HG02840 (cell line): ENCODE measurements around the gene GNG8.
"Not testable (repeated sequence)": the region's sequence is repeated elsewhere in the genome, so short reads cannot be mapped to it uniquely, and the experiment has no call there.

Source experiments
- ATAC-seq: cut with Tn5 transposase; IDR thresholded peaks from one replicate; pipeline ENCODE4 v1.9.1; 2021; ENCODE audit warnings: mild to moderate bottlenecking, moderate library complexity, moderate number of reproducible peaks; ENCODE audit not compliant: unreplicated experiment, low FRiP score

Gene GNG8

DNA sequence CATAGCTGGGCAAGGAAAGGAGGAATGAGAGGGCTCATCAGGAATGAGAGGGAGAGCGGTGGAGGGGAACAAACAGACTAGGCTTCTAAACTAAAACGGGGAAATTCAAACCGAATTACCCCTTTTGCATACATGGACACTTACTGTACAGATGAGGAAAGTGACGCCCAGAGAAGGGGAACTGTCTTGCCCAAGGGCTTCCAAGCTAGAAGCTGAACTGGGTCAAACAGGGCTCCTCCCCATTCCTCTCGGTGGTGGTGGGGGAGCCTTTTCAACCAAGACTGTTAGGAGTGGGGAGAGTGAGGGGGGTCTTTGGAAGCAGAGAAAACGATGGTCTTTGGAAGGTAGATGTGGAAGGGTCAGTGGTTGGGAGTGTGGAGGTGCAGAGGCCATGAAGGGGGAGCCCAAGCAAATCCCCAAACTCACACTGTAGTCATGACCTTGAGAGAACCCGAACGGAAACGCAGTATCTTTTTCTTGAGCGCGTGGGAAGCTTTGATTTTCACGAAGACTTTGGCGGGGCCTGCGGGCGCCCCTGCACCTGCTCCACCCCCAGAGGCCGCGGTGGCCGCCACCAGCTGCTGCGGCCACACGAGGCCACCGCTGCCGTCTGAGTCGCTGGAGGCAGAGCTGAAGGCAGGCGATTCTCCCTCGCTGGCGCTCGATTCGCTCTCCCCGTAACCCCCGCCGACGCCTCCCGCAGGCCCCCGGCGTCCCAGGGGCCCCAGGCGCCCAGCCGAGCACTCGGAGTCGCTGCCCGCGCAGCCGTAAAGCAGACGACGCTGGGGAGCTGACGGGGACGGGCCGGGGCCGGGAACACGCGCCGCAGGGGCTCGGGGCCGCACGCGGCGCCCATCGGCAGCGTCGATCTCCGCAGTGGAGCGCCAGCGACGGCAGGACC lies 12.3 kb upstream of the GNG8 start:
- ATAC-seq: no peak

DNA sequence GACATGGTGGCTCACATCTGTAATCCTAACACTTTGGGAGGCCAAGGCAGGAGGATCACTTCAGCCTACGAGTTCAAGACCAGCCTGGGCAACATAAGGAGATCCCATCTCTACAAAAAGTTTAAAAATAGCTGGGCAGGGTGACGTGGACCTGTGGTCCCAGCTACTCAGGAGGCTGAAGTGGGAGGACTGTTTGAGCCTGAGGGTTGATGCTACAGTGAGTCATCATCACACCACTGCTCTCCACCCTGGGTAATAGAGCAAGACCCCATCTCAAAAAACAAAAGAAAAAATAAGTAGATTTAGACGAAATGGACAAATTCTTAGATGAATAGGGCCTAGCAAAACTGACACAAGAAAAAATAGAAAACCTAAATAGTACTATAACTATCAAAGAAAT lies 10.4 kb upstream of the GNG8 start:
- ATAC-seq: no peak

DNA sequence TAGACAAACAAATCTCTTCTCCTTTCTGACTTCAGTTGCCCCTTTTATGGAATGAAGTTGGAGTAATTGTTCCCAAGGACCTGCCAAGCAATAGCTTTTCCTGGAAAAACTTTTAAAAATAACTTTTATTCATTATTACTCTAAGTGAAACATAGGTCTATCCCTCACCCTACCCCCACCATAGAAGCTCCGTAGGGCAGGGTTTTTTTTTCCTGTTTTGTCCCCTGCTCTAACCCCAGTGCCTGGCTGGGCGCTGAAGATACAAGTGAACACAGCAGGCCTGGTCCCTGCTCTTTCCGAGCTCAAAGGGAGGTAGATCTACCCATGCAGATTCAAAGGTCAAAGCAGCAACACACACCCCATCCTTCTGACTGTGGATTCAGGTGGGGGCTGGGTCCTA lies 8.7 kb upstream of the GNG8 start:
- ATAC-seq: no peak

DNA sequence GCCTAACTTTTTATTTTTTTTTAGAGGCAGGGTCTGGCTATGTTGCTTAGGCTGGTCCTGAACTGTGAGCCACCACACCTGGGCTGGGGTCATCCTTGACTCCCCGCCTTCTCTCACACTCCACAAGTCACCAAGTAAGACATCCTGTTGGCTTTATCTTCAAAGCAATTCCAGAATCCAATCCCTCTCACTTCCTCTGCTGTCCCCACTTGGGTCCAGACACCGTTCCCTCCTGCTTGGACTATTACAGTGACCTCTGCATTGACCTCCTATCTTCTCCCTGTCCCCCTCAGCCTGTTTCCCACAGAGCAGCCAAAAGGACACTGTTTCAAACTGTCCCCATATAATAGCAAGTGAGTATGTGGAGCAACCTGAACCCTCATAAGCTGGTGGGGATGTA lies 4.7 kb upstream of the GNG8 start:
- no peak for ATAC-seq

DNA sequence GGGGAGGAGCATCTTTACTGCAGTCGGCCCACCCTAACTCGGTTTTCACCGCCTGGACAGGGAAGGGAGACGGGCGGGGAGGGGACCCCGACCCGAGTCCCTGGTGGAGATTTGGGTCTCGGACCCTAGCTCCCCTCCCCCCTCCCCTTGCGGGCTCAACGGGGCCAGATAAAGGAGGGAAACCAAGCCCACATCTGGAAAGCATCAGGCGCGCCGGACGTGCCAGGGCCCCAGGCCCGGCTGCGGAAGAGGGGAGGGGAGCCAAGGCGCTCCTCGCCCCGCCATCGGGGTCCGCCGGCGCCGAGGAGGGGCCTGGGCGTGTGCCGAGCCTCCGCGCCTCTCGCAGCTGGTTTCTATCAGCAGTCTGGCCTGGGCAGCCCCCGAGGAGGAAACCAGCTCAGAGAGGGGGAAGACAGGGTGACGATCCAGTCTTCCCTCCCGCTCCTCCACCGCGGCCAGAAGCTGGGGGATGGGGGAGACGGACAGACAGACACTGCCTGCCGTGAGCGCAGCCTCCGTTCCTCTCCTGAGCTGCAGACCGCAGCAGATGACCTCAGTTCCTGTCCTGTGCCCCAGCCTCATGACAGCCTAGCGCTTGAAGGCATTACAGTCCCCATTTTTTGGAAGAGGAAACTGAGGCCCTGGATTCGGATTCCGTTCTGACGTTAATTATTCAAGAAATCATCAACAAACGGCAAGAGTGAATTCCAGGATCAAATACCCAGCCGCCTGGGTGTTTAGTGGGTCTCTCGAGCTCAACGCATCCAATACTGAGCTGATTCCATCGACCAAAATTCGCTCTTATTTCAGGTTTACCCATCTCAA lies 3.6 kb upstream of the GNG8 start:
- no peak for ATAC-seq

DNA sequence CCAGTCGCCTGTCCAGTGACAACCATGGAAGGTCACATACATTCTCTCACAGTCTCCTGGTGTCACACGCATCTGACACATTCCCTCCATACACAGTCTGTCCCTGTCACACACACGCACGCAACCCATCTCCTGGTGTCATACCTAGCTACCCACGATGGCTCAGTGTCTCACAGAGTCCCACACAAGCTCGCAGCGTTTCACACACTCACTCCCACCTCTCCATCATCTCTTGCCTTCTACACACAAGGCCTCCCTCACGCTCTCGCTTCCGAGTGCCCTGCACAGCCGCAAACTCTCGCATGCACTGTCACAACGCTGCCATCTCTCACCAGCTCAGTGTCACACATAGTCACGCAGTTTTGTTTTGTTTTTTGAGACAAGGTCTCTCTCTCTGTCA lies 1.2 kb upstream of the GNG8 start:
- ATAC-seq: no peak

DNA sequence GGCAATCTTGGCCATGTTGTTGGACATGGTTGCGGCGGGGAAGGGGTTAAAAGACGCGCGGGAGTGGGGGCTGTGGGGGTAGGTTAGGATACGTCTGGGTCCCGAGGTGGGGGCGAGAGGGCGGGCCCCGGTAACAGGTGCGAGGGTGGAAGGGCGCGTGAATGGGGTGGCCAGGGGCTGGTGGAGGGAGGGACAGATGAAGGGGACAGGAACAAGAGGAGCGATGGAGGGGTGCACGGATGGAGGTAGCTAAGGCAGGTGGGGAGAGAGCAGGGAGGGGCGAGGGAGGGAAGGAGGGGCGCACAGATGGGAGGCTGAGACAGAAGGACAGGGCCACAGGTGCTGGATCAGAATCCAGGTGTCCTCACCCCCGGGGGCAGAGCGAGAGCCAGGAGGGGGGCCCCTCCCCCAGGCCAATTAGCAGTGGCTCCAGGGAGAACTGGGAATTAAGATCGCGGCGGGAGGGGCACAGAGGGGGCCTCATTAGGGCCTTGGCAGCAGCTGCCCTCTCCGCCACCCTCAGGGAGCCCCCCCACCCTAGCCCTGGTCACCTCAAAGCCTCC lies 1.3 kb downstream of the GNG8 start:
- no peak for ATAC-seq

DNA sequence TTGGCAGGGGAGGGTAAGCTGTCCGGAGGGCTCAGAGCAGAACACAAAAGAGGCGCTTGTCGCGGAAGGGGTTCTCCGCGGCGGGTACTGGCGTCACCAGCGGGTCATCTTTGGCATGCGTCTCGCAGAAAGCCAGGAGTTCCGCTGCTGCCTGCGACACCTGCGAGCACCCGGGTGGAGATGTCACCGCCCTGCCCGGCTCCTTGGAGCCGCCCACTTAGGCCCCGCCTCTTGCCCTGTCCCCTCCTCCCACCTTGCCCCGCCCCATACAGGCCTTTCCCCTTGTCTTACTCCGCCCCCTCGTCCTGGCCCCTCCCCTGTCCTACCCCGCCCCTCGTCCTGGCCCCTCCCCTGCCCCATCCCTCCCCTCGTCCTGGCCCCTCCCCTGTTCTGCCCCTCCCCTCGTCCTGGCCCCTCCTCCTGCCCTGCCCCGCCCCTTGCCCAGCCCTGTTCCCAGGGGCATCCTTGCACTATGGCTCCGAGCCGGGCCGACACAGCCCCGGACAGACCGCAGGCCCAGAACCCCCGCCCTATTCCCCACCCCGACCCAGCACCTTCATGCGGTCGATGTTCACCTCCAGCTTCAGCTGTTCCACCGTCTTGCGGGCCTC lies 1.9 kb downstream of the GNG8 start:
- ATAC-seq: no peak

DNA sequence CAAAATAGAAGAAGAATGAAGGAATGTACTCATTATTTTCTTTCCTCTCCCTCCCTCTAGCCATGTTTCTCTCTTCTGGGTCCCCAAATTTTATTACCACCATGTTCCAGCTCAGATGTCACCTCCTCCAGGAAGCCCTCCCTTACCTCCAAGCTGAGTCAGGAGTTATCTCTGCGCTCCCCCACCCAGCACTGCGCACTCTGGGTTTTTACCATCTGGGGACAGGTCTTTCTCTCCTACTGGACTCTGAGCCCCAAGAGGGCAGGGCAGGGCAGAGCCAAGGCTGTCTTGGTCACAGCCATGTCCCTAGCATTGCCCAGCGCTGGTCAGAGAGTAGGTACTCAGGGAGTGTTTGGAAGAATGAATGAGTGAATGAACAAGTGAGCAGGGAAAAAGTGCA lies 2.9 kb downstream of the GNG8 start:
- no peak for ATAC-seq

DNA sequence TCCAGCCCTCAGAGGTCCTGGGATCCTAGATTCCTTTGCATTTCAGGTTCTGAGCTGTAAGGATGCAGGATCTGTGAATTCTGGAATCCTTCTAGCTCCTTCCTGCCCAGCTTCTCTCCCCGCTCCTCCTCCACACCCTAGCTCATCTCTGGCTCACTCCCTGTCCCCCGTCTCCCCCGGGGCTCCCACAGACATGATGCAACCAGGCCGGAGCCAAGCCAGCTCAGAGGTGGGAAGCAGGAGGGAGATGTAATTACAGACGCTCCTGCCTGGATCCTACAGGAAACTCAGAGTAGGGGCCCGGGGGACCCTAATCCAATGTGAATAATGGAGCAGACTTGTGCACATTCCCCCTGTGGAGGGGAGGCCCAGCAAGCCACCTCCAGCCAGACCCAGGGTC lies 4.5 kb downstream of the GNG8 start:
- ATAC-seq: no peak

DNA sequence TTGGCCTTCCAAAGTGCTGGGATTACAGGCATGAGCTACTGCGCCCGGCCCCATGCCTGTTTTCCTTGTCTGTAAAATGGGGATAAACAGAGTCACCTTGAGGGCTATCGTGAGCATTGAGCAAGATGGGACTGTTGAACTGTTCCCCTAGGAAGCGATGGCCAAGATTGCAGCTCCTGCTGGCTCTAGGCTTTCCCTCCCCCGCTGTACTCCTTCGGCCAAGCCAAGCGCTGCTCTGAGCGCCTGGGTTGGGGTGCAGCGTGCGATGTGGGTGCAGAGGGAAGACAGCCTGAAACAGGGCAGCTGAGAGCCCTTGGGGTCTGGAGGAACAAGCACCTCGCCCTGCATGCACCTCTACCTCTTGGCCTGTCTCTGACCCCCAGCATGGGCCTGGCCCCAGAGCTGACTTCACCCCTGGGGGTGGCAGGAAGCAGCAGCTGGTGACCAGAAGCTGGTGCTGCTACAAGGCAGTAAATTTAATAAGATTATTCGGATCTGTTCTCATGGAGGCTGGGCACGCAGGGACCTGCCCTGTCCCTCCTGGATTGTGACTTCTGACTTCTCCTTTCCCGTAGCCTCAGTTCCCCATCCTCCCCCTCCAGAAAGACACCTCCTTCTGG lies 5.3 kb downstream of the GNG8 start:
- ATAC-seq: no peak

DNA sequence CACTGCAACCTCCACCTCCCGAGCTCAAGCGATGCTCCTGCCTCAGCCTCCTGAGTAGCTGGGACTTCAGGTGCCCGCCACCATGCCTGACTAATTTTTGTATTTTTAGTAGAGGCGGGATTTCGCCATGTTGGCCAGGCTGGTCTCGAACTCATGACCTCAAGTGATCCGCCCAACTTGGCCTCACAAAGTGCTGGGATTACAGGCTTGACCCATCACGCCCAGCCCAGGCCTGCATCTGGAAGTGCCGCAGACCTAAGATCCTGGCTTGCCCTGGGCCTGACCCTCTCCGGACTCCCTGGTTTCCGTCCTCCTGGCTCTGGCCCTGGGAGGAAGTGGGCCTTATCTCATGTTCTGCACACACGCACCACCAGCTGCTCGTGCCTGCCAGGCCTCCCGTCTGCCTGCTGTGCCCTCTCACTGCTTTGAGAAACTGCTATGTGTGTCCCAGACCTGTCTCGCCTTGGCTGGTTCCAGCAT lies 6.4 kb downstream of the GNG8 start:
- no peak for ATAC-seq

DNA sequence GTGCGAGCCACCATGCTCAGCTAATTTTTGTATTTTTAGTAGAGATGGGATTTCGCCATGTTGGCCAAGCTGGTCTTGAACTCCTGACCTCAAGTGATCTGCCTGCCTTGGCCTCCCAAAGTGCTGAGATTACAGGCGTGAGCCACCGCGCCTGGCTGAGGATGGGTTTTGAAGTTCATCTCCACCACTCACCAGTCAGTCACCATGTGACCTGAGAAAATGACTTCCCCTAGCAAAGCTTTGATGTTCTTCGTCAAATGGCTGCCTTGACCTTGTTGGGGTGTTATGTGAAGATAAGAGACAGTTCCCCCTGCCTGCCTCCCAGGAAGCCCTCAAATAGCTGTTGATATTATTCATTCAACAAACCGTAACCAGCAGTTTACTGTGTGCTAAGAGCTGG lies 7.0 kb downstream of the GNG8 start:
- not testable (repeated sequence) for ATAC-seq

DNA sequence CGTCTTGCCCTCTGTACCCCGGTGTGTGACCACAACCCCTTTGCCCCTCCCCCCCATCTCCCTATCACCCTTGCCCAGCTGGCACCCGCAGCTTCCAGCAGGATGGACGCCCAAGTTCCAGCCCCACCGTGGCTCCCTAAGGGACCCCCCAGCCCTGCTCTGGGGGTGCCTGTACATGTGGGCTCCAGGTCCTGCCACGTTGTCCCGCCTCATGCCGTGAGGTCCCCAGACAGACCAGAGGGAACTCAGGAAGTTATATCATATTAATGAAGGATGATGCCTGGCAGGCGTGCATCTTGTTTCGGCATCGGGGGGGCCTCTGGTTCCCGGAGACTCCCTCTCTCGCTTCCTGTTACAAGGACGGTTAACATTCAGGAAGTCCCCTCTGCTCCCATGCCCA lies 9.6 kb downstream of the GNG8 start:
- no peak for ATAC-seq

DNA sequence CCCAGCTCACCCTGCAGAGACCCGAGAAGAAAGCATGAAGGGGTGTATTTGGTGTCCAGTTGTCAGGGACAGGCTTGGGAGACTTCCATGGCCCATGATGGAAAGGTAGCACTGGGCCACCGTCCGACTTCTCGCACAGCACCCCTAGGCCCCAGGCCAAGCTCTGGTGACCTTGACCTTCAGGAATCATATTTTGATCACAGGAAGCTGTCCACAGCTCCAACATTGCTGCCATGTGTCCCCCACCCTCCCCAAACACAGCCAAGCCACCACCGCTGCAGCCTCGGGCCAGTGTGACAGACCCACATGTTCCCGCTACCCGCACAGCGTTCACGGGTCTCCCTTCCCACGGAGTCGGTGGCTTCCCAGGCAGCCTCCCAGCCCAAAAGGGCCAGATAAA lies 10.3 kb downstream of the GNG8 start:
- no peak for ATAC-seq

DNA sequence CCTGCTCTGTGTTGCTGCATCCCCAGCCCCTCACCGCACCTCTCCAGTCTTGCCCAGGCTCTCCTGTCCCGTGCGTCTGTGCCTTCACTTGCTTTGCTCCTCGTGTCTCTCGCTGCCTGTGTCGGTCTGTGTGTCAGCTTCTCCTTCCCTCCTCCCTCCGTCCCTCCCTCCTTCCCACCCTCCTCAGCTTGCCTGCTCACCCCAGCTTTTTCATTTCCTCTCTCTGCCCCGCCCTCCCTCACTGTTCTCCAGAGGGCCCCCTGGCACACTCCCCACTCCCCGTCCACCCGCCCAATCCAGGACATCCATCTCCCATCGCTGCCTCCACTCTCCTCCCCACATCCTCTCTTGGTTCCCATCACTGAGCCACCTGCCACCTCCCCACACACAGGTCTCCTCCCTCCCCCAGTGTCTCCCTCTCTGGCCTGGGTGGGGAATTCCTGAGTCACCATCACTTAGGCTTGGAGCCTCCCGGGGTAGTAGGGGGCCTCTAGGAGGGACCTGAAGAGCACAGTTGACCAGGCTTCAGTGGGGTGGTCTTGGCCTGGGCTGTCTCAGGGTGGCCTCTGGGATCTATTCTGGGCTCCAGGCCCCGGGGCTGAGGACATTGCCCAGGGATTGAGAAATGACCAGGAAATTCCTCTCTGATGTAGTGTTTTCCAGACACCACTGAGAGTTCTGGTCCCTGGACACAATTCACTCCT lies 10.9 kb downstream of the GNG8 start, which contains the start of gene PTGIR:
TSS of gene PTGIR (minus strand) at position 132 of the 704 bp plus-strand sequence. CDS start 864 bp downstream, outside the sequence.
- ATAC-seq: no peak

DNA sequence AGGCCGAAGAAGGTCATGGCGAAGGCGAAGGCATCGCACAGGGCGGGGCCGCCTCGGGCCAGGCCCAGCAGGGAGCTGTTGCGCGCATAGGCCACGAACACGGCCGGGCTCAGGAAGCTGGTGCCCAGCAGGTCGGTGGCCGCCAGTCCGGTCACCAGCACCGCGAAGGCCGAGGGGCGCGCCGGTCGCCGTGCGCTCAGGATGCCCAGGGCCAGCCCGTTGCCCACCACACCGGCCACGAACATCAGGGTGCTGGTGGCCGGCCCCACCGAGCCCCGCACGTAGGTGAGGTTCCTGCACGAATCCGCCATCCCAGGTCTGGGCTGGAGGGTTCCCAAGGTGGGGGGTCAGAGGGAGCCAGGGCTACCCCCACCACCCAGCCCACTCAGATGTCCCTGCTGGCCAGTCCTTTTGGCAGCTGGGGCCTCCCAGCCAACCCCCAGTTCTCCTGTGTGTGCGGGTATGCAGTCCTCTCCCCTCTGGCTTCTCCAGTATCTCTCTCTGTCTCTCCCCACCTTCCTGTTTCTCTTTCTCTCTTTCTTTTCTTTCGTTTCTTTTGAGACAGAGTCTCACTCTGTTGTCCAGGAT lies 12.0 kb downstream of the GNG8 start:
- no peak for ATAC-seq

DNA sequence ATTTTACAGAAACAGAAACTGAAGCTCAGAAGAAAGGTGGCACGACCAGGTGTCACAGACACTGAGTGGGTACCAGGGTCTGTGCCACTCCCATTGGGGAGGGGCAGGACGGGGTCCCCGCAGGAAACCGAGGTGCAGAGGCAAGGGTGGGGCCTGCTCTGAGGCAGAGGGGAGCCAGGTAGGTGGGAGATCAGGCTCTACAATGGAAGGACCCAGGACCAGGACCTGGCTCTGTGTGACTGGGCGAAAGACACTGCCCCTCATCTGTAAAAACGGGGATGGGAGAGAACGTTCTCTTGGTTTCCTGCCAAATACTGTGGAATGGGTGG lies 13.9 kb downstream of the GNG8 start:
- ATAC-seq: no peak
